ENCODE results near the gene ZBTB8A. TPM values are rescaled to one million over a fixed set of nuclear protein-coding genes. Genes with fewer than 3 reads are reported as not detected.

ZBTB8A gene
- total and polyA plus RNA-seq, 10 of the 15 experiments (the other 5 are each of a cell fraction or from before 2014, with no cell fraction given) = 0.48 to 4.7 (median 2.4) TPM

GRCh38 chr1:32619701-32620485 is 80.7 kb downstream of the ZBTB8A start (continued):
- TF ChIP-seq JUND (IDR thresholded peaks at IDR 0.05; ENCODE audit: low read depth, low read length) = peak; percentile 86
- TF ChIP-seq NFXL1 (IDR thresholded peaks at IDR 0.05; ENCODE audit: borderline replicate concordance) = no peak
- peak; percentile 87 for TF ChIP-seq BCL11A (IDR thresholded peaks at IDR 0.05; ENCODE audit: low read depth, low read length)
- no peak for TF ChIP-seq MAX (IDR thresholded peaks at IDR 0.05; ENCODE audit: low read depth, low read length)
- TF ChIP-seq SMC3 (IDR thresholded peaks at IDR 0.05; ENCODE audit: borderline replicate concordance, low read length) = no peak
- TF ChIP-seq E2F4 (IDR thresholded peaks at IDR 0.05; ENCODE audit: low read depth, low read length) = no peak
- peak; percentile 92 for TF ChIP-seq NR2F1 (conservative IDR thresholded peaks at IDR 0.05)
- no peak for TF ChIP-seq KAT2A (conservative IDR thresholded peaks at IDR 0.05; ENCODE audit: control insufficient read depth, low read depth, low read length)
- TF ChIP-seq ZNF217 (IDR thresholded peaks at IDR 0.05) = peak; percentile 92
- TF ChIP-seq POLR2AphosphoS5 (IDR thresholded peaks at IDR 0.05; ENCODE audit: low read length) = no peak
- TF ChIP-seq CUX1 (IDR thresholded peaks at IDR 0.05; ENCODE audit: insufficient replicate concordance, low read depth, low read length) = peak; percentile 31
- TF ChIP-seq PAX8 (IDR thresholded peaks at IDR 0.05) = no peak
- no peak for TF ChIP-seq RELA (IDR thresholded peaks at IDR 0.05; ENCODE audit: borderline replicate concordance, partially characterized antibody)
- TF ChIP-seq DPF2 (IDR thresholded peaks at IDR 0.05) = peak; percentile 86
- TF ChIP-seq MYC (IDR thresholded peaks at IDR 0.05; ENCODE audit: insufficient read depth, insufficient read length, insufficient replicate concordance, low read length, severe bottlenecking) = no peak
- TF ChIP-seq, protein P1, sequence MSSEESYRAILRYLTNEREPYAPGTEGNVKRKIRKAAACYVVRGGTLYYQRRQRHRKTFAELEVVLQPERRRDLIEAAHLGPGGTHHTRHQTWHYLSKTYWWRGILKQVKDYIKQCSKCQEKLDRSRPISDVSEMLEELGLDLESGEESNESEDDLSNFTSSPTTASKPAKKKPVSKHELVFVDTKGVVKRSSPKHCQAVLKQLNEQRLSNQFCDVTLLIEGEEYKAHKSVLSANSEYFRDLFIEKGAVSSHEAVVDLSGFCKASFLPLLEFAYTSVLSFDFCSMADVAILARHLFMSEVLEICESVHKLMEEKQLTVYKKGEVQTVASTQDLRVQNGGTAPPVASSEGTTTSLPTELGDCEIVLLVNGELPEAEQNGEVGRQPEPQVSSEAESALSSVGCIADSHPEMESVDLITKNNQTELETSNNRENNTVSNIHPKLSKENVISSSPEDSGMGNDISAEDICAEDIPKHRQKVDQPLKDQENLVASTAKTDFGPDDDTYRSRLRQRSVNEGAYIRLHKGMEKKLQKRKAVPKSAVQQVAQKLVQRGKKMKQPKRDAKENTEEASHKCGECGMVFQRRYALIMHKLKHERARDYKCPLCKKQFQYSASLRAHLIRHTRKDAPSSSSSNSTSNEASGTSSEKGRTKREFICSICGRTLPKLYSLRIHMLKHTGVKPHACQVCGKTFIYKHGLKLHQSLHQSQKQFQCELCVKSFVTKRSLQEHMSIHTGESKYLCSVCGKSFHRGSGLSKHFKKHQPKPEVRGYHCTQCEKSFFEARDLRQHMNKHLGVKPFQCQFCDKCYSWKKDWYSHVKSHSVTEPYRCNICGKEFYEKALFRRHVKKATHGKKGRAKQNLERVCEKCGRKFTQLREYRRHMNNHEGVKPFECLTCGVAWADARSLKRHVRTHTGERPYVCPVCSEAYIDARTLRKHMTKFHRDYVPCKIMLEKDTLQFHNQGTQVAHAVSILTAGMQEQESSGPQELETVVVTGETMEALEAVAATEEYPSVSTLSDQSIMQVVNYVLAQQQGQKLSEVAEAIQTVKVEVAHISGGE (CRISPR knock-in tag; IDR thresholded peaks at IDR 0.05) = no peak
- peak; percentile 36; the same call in 1 of the 2 replicates for TF ChIP-seq MEF2A (IDR thresholded peaks at IDR 0.05; ENCODE audit: insufficient read depth, low read depth, low read length)
- peak; percentile 97 for TF ChIP-seq JUNB (IDR thresholded peaks at IDR 0.05)
- TF ChIP-seq POU2F2 (IDR thresholded peaks at IDR 0.05; ENCODE audit: borderline replicate concordance, low read depth, low read length) = 0 out of 3 replicates have a peak, but pooled peaks have one; percentile 23
- TF ChIP-seq SIN3A (IDR thresholded peaks at IDR 0.05; ENCODE audit: low read depth, low read length) = no peak
- TF ChIP-seq SUZ12 (IDR thresholded peaks at IDR 0.05; ENCODE audit: unreplicated experiment) = no peak
